Neural cell (in vitro differentiated cells): ENCODE results near the gene SMAP1.

Experiments used
- CTCF ChIP-seq: fragments of 450-650 bp; IDR thresholded peaks from 2 replicates; pipeline ENCODE4 v1.5.1; 2014; ENCODE audit warnings: antibody characterized with exemption, mild to moderate bottlenecking, moderate library complexity; ENCODE audit not compliant: poor library complexity, severe bottlenecking
- EP300 ChIP-seq: fragments of 450-650 bp; conservative IDR thresholded peaks from 2 replicates; pipeline ENCODE4 v1.6.1; 2014; ENCODE audit warnings: antibody characterized with exemption, mild to moderate bottlenecking, moderate library complexity; ENCODE audit not compliant: poor library complexity, severe bottlenecking
- EZH2 ChIP-seq: fragments of 200-600, 300-800 bp; shearing (Covaris generic), sonication (generic); IDR thresholded peaks from 2 replicates; pipeline ENCODE4 v1.6.1; 2014; ENCODE audit warnings: antibody characterized with exemption, low read length, borderline replicate concordance, mild to moderate bottlenecking; ENCODE audit not compliant: insufficient read depth, poor library complexity, severe bottlenecking
- POLR2AphosphoS5 ChIP-seq: IDR thresholded peaks from 2 replicates; pipeline ENCODE4 v1.6.1; 2012
- TAF1 ChIP-seq: IDR thresholded peaks from 2 replicates; pipeline ENCODE4 v1.6.1; 2012; ENCODE audit warnings: low read depth

- TF ChIP-seq EZH2, result no peak
- no peak for TF ChIP-seq CTCF
- TF ChIP-seq POLR2AphosphoS5, result no peak
- no peak for TF ChIP-seq EP300
- TF ChIP-seq TAF1, result no peak
These were observed 56.8 kb downstream of the SMAP1 start for GRCh38 chr6:70724524-70724923.
